A549 (cell line): ENCODE measurements around the gene THYN1. TPM values are rescaled to one million over a fixed set of nuclear protein-coding genes. Genes with fewer than 3 reads are reported as not detected.
"Not testable (repeated sequence)": the region's sequence is repeated elsewhere in the genome, so short reads cannot be mapped to it uniquely, and the experiment has no call there.

Experiments used
- ATAC-seq, 2 experiments: fragments of 200-7000 bp in 1 of 2; fragments of >200 bp in 1 of 2; cut with Nextera tagmentation in 1 of 2; cut with Tn5 transposase in 1 of 2; 3 replicates each; pipeline versions ENCODE4 v1.8.0 to v1.9.1; 2018 to 2020; ENCODE audit warnings: mild to moderate bottlenecking in 1 of 2, moderate library complexity in 1 of 2
- CTCF ChIA-PET: fragments of 300-600 bp; sonication (Branson Sonifier 250); formaldehyde crosslinking; extraction: SDS; loops from one replicate; lab custom pipeline; 2021; ENCODE audit warnings: antibody characterized with exemption, inconsistent platforms; lab: Yijun Ruan, JAX
- POLR2A ChIA-PET: fragments of 350-600 bp; formaldehyde crosslinking; extraction: SDS; loops from one replicate; lab custom pipeline; 2021; ENCODE audit warnings: antibody characterized with exemption, inconsistent platforms; lab: Yijun Ruan, JAX
- DNase-seq, 2 experiments: peaks; one replicate each; pipeline versions ENCODE4 v3.0.0 to v3.0.0-alpha.2; 2011 to 2016; ENCODE audit warnings: low read depth in 1 of 2, low spot score in 1 of 2
- FAIRE-seq: peaks from 2 replicates; lab custom pipeline; 2011; peaks lifted over from hg19 to GRCh38; lab: Jason Lieb, UNC
- H3K27ac ChIP-seq, 2 experiments: fragments of >200 bp; sonication (Bioruptor Twin); formaldehyde crosslinking; 3 replicates each; pipeline ENCODE4 v1.5.1; 2016 to 2017
- H3K4me1 ChIP-seq: fragments of >200 bp; sonication (Bioruptor Twin); formaldehyde crosslinking; 3 replicates; pipeline ENCODE4 v1.6.1; 2016
- H3K4me2 ChIP-seq: fragments of >200 bp; sonication (Bioruptor Twin); formaldehyde crosslinking; 3 replicates; pipeline ENCODE4 v1.6.1; 2016
- H3K4me3 ChIP-seq: fragments of >200 bp; sonication (Bioruptor Twin); formaldehyde crosslinking; 3 replicates; pipeline ENCODE4 v1.5.1; 2016
- H3K9me3 ChIP-seq: fragments of >200 bp; sonication (Bioruptor Twin); formaldehyde crosslinking; 3 replicates; pipeline ENCODE4 v1.6.1; 2016
- BHLHE40 ChIP-seq: IDR thresholded peaks from 2 replicates; pipeline ENCODE4 v1.6.1; 2012; ENCODE audit warnings: low read depth, low read length, inconsistent platforms
- CBX8 ChIP-seq: fragments of 200-600 bp; sonication (generic); IDR thresholded peaks from 2 replicates; pipeline ENCODE4 v1.6.1; 2016
- ELK1 ChIP-seq: fragments of 150-350 bp; IDR thresholded peaks from 2 replicates; pipeline ENCODE4 v1.6.1; 2014; ENCODE audit warnings: low read depth, mild to moderate bottlenecking, low read length
- ESRRA ChIP-seq: fragments of 150-350 bp; IDR thresholded peaks from 2 replicates; pipeline ENCODE4 v1.6.1; 2014; ENCODE audit warnings: mild to moderate bottlenecking, low read length, borderline replicate concordance
- FOSL2 ChIP-seq, 2 experiments: fragments of 450-650 bp in 1 of 2; fragments of >200 bp in 1 of 2; sonication (Bioruptor Twin) in 1 of 2; formaldehyde crosslinking; IDR thresholded peaks; 2 replicates each; pipeline versions ENCODE4 v1.5.0 to v1.6.1; 2016 to 2020; ENCODE audit warnings: mild to moderate bottlenecking in 1 of 2, moderate library complexity in 1 of 2
- HDAC2 ChIP-seq: fragments of 200-600 bp; sonication (generic); IDR thresholded peaks from 2 replicates; pipeline ENCODE4 v1.6.1; 2016
- HES2 ChIP-seq: fragments of >200 bp; sonication (Bioruptor Twin); formaldehyde crosslinking; IDR thresholded peaks from 2 replicates; pipeline ENCODE4 v1.6.1; 2016
- HOXB13 ChIP-seq: fragments of 250-450 bp; sonication (Bioruptor Pico); IDR thresholded peaks from 2 replicates; pipeline ENCODE4 v1.5.0; 2020; ENCODE audit warnings: low read depth, mild to moderate bottlenecking, moderate library complexity
- JUN ChIP-seq, 2 experiments: fragments of >200 bp; sonication (Bioruptor Twin); formaldehyde crosslinking; IDR thresholded peaks; 2 replicates in 1 of 2; 3 replicates in 1 of 2; pipeline ENCODE4 v1.6.1; 2016 to 2017
- MAFK ChIP-seq: fragments of 450-650 bp; IDR thresholded peaks from 2 replicates; pipeline ENCODE4 v1.6.1; 2014; ENCODE audit not compliant: partially characterized antibody
- MAX ChIP-seq: IDR thresholded peaks from 2 replicates; pipeline ENCODE4 v1.6.1; 2012
- MYC ChIP-seq: IDR thresholded peaks from 2 replicates; pipeline ENCODE4 v1.6.1; 2012; ENCODE audit warnings: mild to moderate bottlenecking, inconsistent platforms, low read length, improper control_type of control experiment, borderline replicate concordance
- NFE2L2 ChIP-seq: fragments of 150-350 bp; conservative IDR thresholded peaks from 2 replicates; pipeline ENCODE4 v1.6.1; 2014; ENCODE audit warnings: low read length
- NPAS2 ChIP-seq: fragments of 250-450 bp; sonication (Bioruptor Pico); IDR thresholded peaks from 2 replicates; pipeline ENCODE4 v1.8.0; 2022; ENCODE audit warnings: mild to moderate bottlenecking, moderate library complexity, borderline replicate concordance
- RARB ChIP-seq: fragments of 250-450 bp; sonication (Bioruptor Pico); IDR thresholded peaks from 2 replicates; pipeline ENCODE4 v1.8.0; 2021; ENCODE audit warnings: mild to moderate bottlenecking, moderate library complexity
- RCOR1 ChIP-seq: fragments of 150-350 bp; IDR thresholded peaks from 2 replicates; pipeline ENCODE4 v1.6.1; 2014; ENCODE audit warnings: antibody characterized with exemption, low read length, low read depth
- REST ChIP-seq: fragments of 200-600 bp; sonication (generic); IDR thresholded peaks from 2 replicates; pipeline ENCODE4 v1.6.1; 2016; ENCODE audit warnings: antibody characterized with exemption, mild to moderate bottlenecking, moderate library complexity
- RNF2 ChIP-seq: fragments of 200-600 bp; sonication (generic); IDR thresholded peaks from 2 replicates; pipeline ENCODE4 v1.6.1; 2016; ENCODE audit warnings: low read depth, mild to moderate bottlenecking, antibody characterized with exemption, moderate library complexity, borderline replicate concordance
- WGBS: methylation state at CpG from one replicate; pipeline ENCODE4 v1.1.6; 2017; ENCODE audit errors: missing lambda C conversion rate; 5-methylcytosine and 5-hydroxymethylcytosine counted together
- polyA plus RNA-seq, 4 experiments: library from polyadenylated mRNA; depleted of rRNA in 3 of 4; stranded (reverse); fragments of >200 nt; fragmentation: RNase III in 1 of 4; extraction: RNeasy Plus Mini Kit Qiagen cat#74134 plus additional on column Dnase treatment in 1 of 4; gene quantifications; 2 replicates in 3 of 4; 3 replicates in 1 of 4; pipeline ENCODE4 v1.2.3, GENCODE V29; 2011 to 2017

The THYN1 gene
- polyA plus RNA-seq, 2 of the 4 experiments (the other 2 are of a cell fraction) = 20.8 to 27.9 TPM

- Histone ChIP-seq H3K9me3 (no peaks in the 10 kb centered on the region), H3K4me3 (no peak overlapping the region), H3K4me1 (no peaks in the 10 kb centered on the region), H3K4me2 (no peak overlapping the region), H3K27ac (no peak overlapping the region)
- ATAC-seq (no peak), FAIRE-seq (no peak), DNase-seq (no peak)
- 67% methylated on average over 12 of the region's 12 CpGs for WGBS
- POLR2A ChIA-PET = no interaction called here
- CTCF ChIA-PET = interaction anchor here (0.5 kb wide), 1 partner anchor 124 kb away, joined by 3 read pairs; no protein-coding TSS in a partner anchor
- TF ChIP-seq HDAC2 (no peak), BHLHE40 (no peak), ESRRA (no peak), CBX8 (no peak), REST (no peak), NPAS2 (CRISPR knock-in tag) (no peak), MAX (no peak), RARB (CRISPR knock-in tag) (no peak)
These were observed 34.4 kb upstream of the THYN1 start for GRCh38 chr11:134287561-134287960.

- FAIRE-seq, H3K4me2 ChIP-seq, H3K27ac ChIP-seq, H3K9me3 ChIP-seq, H3K4me1 ChIP-seq, POLR2A ChIA-PET, DNase-seq, ATAC-seq, H3K4me3 ChIP-seq: not testable (repeated sequence)
- WGBS = 39% methylated on average over 5 of the region's 5 CpGs
- CTCF ChIA-PET = interaction anchor here (0.6 kb wide), 1 partner anchor 207 kb away, joined by 4 read pairs; no protein-coding TSS in a partner anchor
These were observed 31.2 kb upstream of the THYN1 start for GRCh38 chr11:134284349-134284748.

- FAIRE-seq = no peak
- POLR2A ChIA-PET = no interaction called here
- no peak overlapping the region for H3K4me2 ChIP-seq
These were observed 30.5 kb upstream of the THYN1 start for GRCh38 chr11:134283461-134284230.

More at GRCh38 chr11:134283461-134284230, 30.5 kb upstream of the THYN1 start:
- TF ChIP-seq HOXB13 (CRISPR knock-in tag) (no peak), HES2 (no peak), RNF2 (no peak), ELK1 (no peak), FOSL2 (IDR thresholded peaks at IDR 0.05) (no peak), FOSL2 (CRISPR knock-in tag; IDR thresholded peaks at IDR 0.05) (no peak), RCOR1 (no peak), MYC (no peak), MAFK (no peak), NFE2L2 (no peak), JUN (IDR thresholded peaks at IDR 0.05) (no peak)
- Histone ChIP-seq H3K4me3 (no peak overlapping the region), H3K4me1 (no peaks in the 10 kb centered on the region), H3K27ac (no peak overlapping the region), H3K9me3 (no peaks in the 10 kb centered on the region)
- ATAC-seq = no peak
- 47% methylated on average over 12 of the region's 16 CpGs for WGBS
- DNase-seq = no peak
- CTCF ChIA-PET = interaction anchor here (0.6 kb wide), 1 partner anchor 206 kb away, joined by 4 read pairs; no protein-coding TSS in a partner anchor
